ENCODE measurements around the gene PLLP.

- TF ChIP-seq CTCF (IDR thresholded peaks at IDR 0.05 in 2 of 3, conservative IDR thresholded peaks at IDR 0.05 in 1 of 3; ENCODE audit: borderline replicate concordance in 1 of 3, insufficient read depth in 1 of 3, low read depth in 2 of 3, low read length in 2 of 3), result no peak
- no peak for TF ChIP-seq POLR2A (IDR thresholded peaks at IDR 0.05; ENCODE audit: borderline replicate concordance, extremely low read depth, insufficient read depth, insufficient read length)
These were observed 10.6 kb downstream of the PLLP start for GRCh38 chr16:57273826-57274225.
